Stomach (tissue), 4 donors: ENCODE data around the gene FAR1.

Source experiments
- EP300 ChIP-seq: sonication (generic); formaldehyde crosslinking; IDR thresholded peaks from one replicate; pipeline ENCODE4 v1.6.1; 2017; ENCODE audit warnings: antibody characterized with exemption
- TF ChIP-seq, protein P1 (sequence below), 7 experiments: fragments of 450-650 bp in 4 of 7; fragments of 200-600 bp in 3 of 7; sonication (generic) in 3 of 7; IDR thresholded peaks; one replicate each; pipeline ENCODE4 v1.5.1; 2016 to 2019; ENCODE audit warnings: antibody characterized with exemption in 7 of 7, control low read depth in 2 of 7, mild to moderate bottlenecking in 1 of 7

- no peak for TF ChIP-seq EP300
- TF ChIP-seq, protein P1, sequence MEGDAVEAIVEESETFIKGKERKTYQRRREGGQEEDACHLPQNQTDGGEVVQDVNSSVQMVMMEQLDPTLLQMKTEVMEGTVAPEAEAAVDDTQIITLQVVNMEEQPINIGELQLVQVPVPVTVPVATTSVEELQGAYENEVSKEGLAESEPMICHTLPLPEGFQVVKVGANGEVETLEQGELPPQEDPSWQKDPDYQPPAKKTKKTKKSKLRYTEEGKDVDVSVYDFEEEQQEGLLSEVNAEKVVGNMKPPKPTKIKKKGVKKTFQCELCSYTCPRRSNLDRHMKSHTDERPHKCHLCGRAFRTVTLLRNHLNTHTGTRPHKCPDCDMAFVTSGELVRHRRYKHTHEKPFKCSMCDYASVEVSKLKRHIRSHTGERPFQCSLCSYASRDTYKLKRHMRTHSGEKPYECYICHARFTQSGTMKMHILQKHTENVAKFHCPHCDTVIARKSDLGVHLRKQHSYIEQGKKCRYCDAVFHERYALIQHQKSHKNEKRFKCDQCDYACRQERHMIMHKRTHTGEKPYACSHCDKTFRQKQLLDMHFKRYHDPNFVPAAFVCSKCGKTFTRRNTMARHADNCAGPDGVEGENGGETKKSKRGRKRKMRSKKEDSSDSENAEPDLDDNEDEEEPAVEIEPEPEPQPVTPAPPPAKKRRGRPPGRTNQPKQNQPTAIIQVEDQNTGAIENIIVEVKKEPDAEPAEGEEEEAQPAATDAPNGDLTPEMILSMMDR (IDR thresholded peaks at IDR 0.05) = peak in 5 of 7 experiments; percentile 34 to 81 (median 40)
These were observed at the start of gene FAR1 for GRCh38 chr11:13668102-13668956.
